ENCODE data around the gene MINDY2.

The MINDY2 gene

DNA sequence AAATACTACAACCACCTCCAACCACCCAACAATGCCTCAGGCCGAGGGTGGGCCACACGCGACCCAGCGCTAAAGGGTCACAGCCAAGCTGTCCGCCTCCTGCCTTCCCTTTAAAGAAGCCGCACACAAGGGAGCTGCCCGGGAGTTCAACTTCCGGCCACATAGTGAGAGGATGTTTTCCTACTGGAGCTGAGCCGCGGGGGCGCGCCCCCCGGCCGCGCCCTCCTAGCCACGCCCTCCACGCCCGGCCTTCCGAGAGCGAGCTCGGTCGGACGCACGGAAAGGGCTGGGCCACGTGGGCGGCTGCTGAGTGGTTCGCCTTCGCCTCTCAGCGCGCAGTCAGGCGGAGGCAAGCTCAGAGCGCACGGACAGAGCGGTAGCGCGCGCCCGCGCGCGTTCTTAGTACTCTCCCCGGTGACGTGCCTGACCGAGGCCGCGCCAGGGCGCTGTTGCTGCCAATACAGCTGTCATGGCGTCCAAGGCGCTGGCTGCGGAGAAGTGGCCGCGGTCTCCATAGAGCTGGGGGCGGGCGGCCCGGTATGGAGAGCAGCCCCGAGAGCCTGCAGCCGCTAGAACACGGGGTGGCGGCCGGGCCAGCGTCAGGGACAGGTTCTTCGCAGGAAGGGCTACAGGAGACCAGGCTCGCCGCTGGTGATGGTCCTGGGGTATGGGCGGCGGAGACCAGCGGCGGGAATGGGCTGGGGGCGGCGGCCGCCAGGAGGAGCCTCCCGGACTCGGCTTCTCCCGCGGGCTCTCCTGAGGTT, at the start of gene MINDY2:
Gene MINDY2, plus strand, starts transcription at position 446 of the 764 bp plus-strand sequence. Its CDS starts 94 bp downstream, at position 540.
- peak; percentile 90 for DNase-seq

GRCh38 chr15:58724466-58724865, 46.6 kb upstream of the MINDY2 start:
- DNase-seq: peak; percentile 30

DNA sequence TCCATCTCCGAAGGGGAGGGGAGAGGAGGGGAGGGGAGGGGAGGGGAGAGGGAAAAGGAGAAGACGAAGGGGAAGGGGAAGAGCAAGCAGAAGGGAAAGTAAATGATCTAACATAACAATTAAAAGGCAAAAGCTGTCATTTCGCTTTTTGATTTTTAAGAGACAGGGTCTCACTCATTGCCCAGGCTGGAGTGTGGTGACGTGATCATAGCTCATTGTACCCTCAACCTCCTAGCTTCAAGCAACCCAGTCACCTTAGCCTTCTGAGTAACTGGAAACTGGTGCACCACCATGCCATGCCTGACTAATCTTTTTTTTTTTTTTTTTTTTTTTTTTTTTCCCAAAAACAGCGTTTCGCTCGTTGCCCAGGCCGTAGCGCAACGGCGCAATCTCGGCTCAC, 44.2 kb upstream of the MINDY2 start:
- no peak for DNase-seq

DNA sequence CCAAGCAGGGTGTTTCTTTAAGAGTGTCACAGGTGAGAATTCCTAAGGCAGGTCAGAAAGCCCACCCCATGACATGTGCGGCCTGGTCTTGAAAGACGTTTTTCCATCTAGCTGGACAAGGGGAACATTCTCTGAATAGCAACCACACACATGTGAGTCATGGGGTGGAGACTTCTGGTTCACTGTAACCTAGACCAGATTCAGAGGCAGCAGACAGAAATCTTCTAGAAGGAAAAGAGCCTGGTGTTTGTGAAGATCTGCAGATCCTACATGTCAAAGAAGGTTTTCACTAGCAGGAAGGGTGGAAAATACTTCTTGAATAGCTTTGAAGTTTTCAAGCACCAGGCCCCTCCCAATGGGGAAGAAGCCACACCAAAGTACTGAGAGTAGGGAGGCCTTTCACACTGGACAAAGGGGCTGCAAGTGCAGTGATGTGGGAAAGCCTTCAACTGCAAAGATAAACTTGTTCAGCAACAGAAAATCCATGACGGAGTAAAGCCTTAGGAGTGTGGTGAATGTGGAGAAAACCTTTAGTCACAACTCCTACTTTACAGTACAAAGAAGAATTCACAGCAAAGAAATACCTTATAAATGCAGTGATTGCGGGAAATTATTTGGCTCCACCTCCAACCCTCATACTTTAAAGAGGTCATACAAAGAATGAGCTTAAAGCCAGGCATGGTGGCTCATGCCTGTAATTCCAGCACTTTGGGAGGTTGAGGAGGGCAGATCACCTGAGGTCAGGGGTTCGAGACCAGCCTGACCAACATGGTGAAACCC, 39.2 kb upstream of the MINDY2 start:
- no peak for DNase-seq

- DNase-seq: no peak
Measured at GRCh38 chr15:58732625-58733363, 38.3 kb upstream of the MINDY2 start.

DNA sequence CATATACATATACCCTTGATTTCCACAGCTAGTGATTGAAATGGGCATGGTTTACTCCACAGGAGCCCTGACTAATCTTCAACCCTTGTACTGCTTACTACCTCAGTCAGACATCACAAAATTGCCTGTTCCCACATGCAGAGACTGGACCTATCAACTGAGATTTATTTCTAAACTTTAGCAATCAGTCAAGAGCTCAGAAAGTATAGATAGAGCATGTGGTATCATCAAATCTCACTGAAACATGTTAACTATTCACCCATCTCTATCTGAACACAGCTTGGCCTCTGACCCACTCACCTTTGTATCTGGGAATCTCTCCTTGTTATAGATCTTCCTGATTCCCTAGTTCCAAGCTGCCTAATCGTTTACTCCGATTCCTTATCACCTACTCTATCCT, 36.2 kb upstream of the MINDY2 start:
- no peak for DNase-seq

- no peak for DNase-seq
Measured at GRCh38 chr15:58736018-58736643, 35.0 kb upstream of the MINDY2 start.

DNA sequence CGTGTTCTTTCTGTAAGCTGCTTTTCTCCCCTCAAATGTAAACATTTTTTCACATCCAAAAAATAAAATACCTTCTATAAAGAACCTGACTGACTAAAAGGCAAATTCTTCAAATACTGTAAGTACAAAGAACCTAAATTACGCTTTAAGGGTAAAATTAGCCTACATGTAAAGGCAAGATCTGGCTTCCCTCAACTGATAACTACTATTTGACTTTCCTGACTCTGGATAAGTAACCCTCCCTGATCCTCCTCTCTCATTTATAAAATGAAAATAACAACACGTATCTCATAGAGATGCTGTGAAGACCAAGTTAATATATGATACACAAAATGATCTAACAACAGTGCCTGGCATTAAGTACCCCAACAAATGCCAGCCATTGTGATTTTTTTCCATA, 33.8 kb upstream of the MINDY2 start:
- DNase-seq: no peak

DNA sequence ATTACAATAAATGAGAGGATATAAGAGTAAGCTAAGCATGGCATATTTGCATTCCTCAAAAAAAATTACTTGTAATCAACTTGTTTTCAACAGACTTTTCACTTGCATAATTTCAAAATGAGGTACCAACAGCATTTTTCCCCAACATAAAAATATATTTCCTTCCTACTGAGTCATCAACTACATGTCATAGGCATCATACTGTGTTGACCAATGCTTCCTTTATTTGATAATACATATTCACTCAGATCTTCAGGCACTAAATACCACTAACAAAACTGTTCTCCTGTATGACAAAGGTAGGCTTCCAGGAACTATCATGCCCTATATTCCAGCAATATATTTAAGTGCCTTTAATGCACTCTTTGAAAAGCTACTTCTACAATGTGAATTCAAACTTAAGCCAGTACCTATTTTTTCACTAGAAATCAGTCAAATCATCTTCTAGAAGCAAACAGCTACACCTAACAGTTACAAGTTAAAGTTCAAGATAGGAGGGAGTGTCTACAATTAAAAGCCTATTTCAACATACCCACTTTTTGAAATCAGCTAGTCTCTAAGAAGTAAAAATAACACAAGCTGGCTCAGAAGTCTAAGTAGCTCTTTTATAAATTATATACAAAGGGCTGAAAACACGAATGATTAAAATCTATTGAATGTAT, 32.9 kb upstream of the MINDY2 start:
- DNase-seq: no peak

GRCh38 chr15:58740436-58740835, 30.7 kb upstream of the MINDY2 start:
- DNase-seq: no peak

- no peak for DNase-seq
Measured at GRCh38 chr15:58741032-58741431, 30.1 kb upstream of the MINDY2 start.

GRCh38 chr15:58742022-58742813, 28.9 kb upstream of the MINDY2 start:
- no peak for DNase-seq

- DNase-seq: no peak
Measured at GRCh38 chr15:58742819-58743502, 28.1 kb upstream of the MINDY2 start.

- no peak for DNase-seq
Measured at GRCh38 chr15:58746174-58746573, 24.9 kb upstream of the MINDY2 start.

DNA sequence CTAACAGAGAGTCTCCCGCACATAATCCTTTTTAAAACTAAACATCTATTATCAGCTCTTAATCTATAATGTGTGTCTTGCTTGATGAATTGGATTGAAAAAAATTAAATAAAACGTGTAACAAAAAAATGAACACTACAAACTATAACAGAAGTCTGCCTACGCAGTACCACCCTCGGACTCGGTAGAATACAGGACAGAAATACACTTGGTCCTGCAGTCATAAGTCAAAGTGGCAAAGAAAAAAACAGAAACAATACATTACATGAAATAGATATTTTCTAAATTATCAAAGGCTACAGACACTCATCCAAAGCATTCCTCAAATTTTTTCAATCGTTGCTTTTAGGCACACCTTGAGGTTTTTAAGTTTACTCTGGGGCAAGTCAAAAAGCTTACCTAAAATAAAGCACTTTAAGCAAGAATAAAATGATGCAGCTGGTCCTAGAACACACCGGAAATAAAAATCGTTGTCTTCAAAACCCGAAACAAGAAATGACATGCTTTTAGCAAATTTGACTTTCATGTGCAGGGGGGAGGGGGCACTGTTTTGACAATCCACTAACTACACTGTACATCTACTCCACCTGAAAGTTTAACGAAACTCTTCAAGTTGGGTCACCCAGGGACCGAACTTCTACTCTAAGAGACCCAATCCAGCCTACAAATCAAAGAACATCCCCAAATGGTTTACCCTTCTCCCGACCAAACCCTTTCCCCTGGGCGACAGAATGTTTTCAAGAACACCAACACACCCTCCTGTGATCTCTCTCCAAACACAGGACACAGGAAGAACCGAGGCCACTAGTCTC, 22.9 kb upstream of the MINDY2 start:
- DNase-seq: no peak

DNA sequence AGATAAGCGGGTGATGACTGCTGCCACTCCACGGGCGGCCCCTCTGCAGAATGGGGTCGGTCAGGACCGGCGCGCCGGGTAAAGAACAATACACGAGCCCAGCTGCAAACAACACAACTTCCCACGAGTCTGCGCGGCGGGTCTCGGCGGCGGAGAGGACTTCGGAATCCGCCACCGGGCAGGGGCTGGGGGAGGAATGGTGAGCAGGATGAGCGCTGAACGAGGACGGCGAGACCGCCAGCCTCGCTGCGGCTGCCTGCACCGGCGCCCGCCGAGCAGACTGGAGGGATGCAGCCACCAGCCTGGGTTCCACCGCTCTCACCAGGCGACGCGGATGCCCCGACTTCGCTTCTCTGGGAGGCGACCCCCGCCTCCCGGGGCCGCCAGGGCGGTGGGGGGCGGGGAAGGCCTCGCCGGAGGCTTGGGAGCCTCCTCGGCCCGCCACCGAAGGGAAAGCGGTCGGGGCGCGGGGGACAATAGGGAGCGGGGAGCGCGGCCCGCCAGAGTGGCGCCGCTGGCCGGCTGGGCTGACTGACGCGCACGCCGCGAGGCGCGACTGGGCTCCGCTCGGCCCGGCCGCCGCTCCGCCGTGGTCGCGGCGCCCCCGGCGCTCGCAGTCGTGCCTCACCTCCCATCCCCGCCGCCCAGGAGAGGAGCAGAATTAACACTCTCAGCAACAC, 22.1 kb upstream of the MINDY2 start:
- no peak for DNase-seq

DNA sequence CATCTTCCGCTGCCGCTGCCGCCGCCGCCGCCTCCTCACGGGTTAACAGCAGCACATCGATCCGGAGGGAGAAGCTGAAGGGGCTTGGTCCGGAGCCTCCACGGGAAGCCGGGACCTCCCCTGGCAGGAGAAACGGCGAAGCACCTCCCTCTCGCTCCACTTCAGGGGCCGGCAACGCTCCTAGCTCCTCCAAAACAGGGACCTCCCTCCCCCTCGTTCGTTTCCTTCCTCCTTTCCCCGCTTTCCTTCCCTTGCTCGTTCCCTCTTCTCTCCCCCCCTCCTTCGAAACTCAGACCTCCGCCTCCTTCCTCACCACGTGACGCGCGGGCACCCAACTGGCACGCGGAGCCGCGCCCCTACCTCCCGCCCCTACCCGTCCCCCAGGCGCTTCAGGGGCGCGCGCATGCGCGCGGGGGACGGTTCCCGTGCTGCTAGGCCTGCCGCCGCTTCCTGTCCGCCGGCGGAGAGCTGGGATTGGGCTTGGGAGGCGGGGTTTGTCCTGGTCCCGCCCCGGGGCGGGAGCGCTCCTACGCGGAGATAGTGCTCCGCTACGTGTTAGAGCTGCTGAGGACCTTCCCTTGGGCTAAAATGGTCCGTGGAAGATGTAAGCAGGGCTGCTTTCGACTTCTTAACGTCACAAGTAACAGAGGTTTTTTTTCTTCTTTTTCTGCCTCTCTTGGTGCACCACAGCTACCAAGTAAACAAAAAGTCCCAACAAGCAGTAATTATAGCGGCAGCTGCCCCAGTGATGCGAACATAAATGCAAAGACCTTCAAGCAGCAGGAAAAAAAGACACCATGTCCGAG, 21.4 kb upstream of the MINDY2 start, which contains the start of gene ADAM10:
Gene ADAM10, minus strand, starts transcription at position 176 of the 806 bp plus-strand sequence. Its CDS starts 173 bp downstream, at position 3.
- peak; percentile 91 for DNase-seq

GRCh38 chr15:58752716-58753115, 18.4 kb upstream of the MINDY2 start:
- DNase-seq: no peak

Measured in DMS79 (cell line).